Measurements from ENCODE around the gene PATJ.
"Not testable (repeated sequence)": the region's sequence is repeated elsewhere in the genome, so short reads cannot be mapped to it uniquely, and the experiment has no call there.

The PATJ gene

DNA sequence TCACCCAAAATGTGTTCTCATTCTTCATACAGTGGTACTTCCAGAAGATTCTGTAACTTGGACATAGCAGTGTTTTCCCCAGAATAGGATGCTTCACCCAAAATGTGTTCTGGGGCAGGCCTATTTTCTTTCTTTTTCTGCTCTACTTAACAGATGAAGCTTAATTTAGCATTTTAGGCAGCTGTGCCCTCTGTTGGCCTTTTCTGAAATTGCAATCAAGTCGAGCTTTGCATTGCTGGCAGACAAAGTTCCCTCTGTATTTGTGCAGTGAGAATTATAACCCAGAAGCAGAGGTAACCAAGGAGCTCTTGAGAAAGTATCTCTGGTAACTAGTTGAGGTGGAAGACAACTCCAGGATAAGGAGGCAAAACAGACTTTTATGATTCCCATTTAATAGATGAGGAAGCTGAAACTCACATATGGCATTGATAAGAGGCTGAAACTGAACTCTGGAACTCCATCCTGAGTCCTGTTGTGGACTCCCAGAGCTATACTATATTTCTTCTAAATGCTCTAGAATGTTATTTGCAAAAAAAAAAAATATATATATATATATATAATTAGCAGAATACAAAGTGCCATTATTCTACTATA lies 402.1 kb downstream of the PATJ start:
- Histone ChIP-seq H3K9me3 (no peaks in the 10 kb centered on the region), H3K27ac (no peak overlapping the region), H3K27me3 (no peaks in the 10 kb centered on the region), H3K36me3 (no peaks in the 10 kb centered on the region), H3K4me3 (ENCODE audit: low read depth in 1 of 2, low read length in 1 of 2) (no peak overlapping the region), H3K4me1 (ENCODE audit: control insufficient read depth in 1 of 2, insufficient read depth in 1 of 2, low read depth in 1 of 2, low read length in 1 of 2) (no peaks in the 10 kb centered on the region)
- TF ChIP-seq, protein P1, sequence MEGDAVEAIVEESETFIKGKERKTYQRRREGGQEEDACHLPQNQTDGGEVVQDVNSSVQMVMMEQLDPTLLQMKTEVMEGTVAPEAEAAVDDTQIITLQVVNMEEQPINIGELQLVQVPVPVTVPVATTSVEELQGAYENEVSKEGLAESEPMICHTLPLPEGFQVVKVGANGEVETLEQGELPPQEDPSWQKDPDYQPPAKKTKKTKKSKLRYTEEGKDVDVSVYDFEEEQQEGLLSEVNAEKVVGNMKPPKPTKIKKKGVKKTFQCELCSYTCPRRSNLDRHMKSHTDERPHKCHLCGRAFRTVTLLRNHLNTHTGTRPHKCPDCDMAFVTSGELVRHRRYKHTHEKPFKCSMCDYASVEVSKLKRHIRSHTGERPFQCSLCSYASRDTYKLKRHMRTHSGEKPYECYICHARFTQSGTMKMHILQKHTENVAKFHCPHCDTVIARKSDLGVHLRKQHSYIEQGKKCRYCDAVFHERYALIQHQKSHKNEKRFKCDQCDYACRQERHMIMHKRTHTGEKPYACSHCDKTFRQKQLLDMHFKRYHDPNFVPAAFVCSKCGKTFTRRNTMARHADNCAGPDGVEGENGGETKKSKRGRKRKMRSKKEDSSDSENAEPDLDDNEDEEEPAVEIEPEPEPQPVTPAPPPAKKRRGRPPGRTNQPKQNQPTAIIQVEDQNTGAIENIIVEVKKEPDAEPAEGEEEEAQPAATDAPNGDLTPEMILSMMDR (IDR thresholded peaks at IDR 0.05), result no peak

DNA sequence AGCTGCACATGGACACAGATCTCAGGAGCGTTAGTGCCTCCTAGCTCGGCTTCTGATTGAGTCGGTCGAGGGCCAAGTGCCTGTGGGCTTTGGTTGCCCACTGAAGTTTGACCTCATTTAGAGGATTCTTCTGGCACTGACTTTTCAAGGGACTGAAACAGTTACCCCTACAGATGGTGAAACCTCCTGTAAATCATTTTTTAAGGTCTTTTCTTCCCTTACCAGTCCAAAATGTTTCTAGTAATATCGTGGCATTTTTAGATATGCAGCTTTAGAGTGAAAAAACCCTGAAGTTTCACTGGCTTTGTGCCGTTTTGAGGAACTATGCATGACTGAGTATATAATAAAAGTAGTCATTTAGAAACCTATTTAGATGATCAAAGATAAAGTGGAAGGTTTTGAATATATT lies 417.7 kb downstream of the PATJ start:
- TF ChIP-seq, protein P1 (IDR thresholded peaks at IDR 0.05), result no peak
- H3K4me1 ChIP-seq (ENCODE audit: control insufficient read depth in 1 of 2, insufficient read depth in 1 of 2, low read depth in 1 of 2, low read length in 1 of 2), result no peaks in the 10 kb centered on the region

DNA sequence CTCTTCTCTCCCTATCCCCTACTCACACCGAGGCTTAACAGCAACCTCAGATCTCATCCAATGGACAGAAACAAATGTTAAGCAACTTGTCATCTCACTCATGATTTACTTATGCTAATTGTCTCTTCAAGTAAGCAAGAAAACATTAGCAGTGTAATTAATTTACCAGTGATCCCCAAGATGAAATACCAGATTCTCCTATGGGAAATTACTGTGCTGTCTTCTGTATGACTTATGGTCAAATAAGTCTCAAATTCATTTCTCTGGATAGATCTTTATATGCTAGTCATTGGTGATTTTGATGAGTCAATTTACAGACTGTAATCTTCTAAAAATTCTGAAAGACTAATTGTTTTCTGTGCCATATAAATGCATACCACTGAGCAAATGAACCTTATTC lies 419.4 kb downstream of the PATJ start:
- no peaks in the 10 kb centered on the region for H3K4me1 ChIP-seq (ENCODE audit: control insufficient read depth in 1 of 2, insufficient read depth in 1 of 2, low read depth in 1 of 2, low read length in 1 of 2)
- TF ChIP-seq, protein P1 (IDR thresholded peaks at IDR 0.05), result no peak
- H3K27ac ChIP-seq, result no peak overlapping the region
- H3K4me3 ChIP-seq (ENCODE audit: low read depth in 1 of 2, low read length in 1 of 2), result no peak overlapping the region
- no peaks in the 10 kb centered on the region for H3K9me3 ChIP-seq
- H3K36me3 ChIP-seq, result no peaks in the 10 kb centered on the region
- H3K27me3 ChIP-seq, result no peaks in the 10 kb centered on the region

More for the DNA sequence above, 417.7 kb downstream of the PATJ start:
- H3K36me3 ChIP-seq, result no peaks in the 10 kb centered on the region
- H3K27ac ChIP-seq, result no peak overlapping the region
- no peak overlapping the region for H3K4me3 ChIP-seq (ENCODE audit: low read depth in 1 of 2, low read length in 1 of 2)
- H3K9me3 ChIP-seq, result no peaks in the 10 kb centered on the region
- no peaks in the 10 kb centered on the region for H3K27me3 ChIP-seq

- H3K27me3 ChIP-seq; H3K4me1 ChIP-seq (ENCODE audit: control insufficient read depth in 1 of 2, insufficient read depth in 1 of 2, low read depth in 1 of 2, low read length in 1 of 2); H3K27ac ChIP-seq; H3K9me3 ChIP-seq; H3K4me3 ChIP-seq (ENCODE audit: low read depth in 1 of 2, low read length in 1 of 2); H3K36me3 ChIP-seq: not testable (repeated sequence)
Observed at GRCh38 chr1:62170380-62170779, 428.1 kb downstream of the PATJ start.

DNA sequence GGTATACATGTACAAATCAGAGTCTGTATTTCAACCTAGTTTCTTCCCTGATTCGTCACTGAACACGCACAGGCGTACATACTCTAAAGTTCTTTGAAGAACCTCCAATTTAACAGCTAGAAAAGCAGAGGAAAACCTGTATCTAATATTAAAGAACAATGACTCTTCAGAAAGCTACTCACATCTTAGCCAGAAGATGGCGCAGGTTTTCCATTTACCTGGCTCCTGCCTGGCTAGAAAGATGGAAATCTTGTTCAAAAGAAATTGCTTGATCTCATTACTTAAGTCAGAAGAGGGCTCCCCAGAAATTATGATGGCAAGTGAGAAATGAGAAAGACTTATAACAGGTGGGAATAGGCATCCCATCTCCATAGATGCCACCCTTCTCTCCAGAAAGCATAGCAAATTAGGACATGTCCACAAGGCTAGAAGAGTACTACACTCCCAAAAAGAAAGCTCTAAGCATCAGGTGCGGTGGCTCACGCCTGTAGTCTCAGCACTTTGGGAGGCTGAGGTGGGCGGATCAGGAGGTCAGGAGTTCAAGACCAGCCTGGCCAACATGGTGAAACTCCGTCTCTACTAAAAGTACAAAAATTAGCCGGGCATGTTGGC lies 433.4 kb downstream of the PATJ start:
- TF ChIP-seq, protein P1 (IDR thresholded peaks at IDR 0.05), result no peak
- Histone ChIP-seq H3K4me1 (ENCODE audit: control insufficient read depth in 1 of 2, insufficient read depth in 1 of 2, low read depth in 1 of 2, low read length in 1 of 2) (no peaks in the 10 kb centered on the region), H3K27me3 (no peaks in the 10 kb centered on the region), H3K27ac (no peak overlapping the region), H3K4me3 (ENCODE audit: low read depth in 1 of 2, low read length in 1 of 2) (no peak overlapping the region), H3K36me3 (no peaks in the 10 kb centered on the region), H3K9me3 (no peaks in the 10 kb centered on the region)

GRCh38 chr1:62176597-62177312 lies 434.5 kb downstream of the PATJ start:
- no peak overlapping the region for H3K27ac ChIP-seq
- H3K9me3 ChIP-seq, result no peaks in the 10 kb centered on the region
- TF ChIP-seq, protein P1 (IDR thresholded peaks at IDR 0.05), result no peak
- no peaks in the 10 kb centered on the region for H3K27me3 ChIP-seq
- H3K4me3 ChIP-seq (ENCODE audit: low read depth in 1 of 2, low read length in 1 of 2), result no peak overlapping the region
- H3K36me3 ChIP-seq, result no peaks in the 10 kb centered on the region
- no peaks in the 10 kb centered on the region for H3K4me1 ChIP-seq (ENCODE audit: control insufficient read depth in 1 of 2, insufficient read depth in 1 of 2, low read depth in 1 of 2, low read length in 1 of 2)

Data from neutrophil (primary cell).